Right lobe of liver (tissue), 6 donors: ENCODE measurements around the gene MARVELD1. TPM values are rescaled to one million over a fixed set of nuclear protein-coding genes. Genes with fewer than 3 reads are reported as not detected.

Experiments
- ATAC-seq, 4 donors: fragments of 200-7000 bp; cut with Tn5 transposase; one replicate each; pipeline ENCODE4 v1.9.1; 2020; ENCODE audit warnings: mild to moderate bottlenecking in 4 of 4, moderate library complexity in 4 of 4
- DNase-seq, 3 donors: peaks; one replicate each; pipeline ENCODE4 v3.0.0-alpha.2; 2020
- H3K27ac ChIP-seq, 3 donors: fragments of 200-600 bp; one replicate each; pipeline ENCODE4 v1.8.0; 2022
- H3K27me3 ChIP-seq, 2 donors: fragments of 200-600 bp; one replicate each; pipeline ENCODE4 v1.8.0; 2022
- H3K36me3 ChIP-seq, 4 donors: fragments of 200-600 bp; sonication (generic) in 1 of 4; one replicate each; pipeline versions ENCODE4 v1.5.1 to v1.8.0; 2017 to 2022; ENCODE audit warnings: control low read depth in 1 of 4
- H3K4me1 ChIP-seq, 4 donors: fragments of 200-600 bp; sonication (generic) in 1 of 4; one replicate each; pipeline versions ENCODE4 v1.5.1 to v1.8.0; 2017 to 2022; ENCODE audit warnings: control low read depth in 1 of 4
- H3K4me3 ChIP-seq, 3 donors: fragments of 200-600 bp; one replicate each; pipeline ENCODE4 v1.8.0; 2022
- H3K9me3 ChIP-seq, 4 donors: fragments of 200-600 bp; sonication (generic) in 1 of 4; one replicate each; pipeline versions ENCODE4 v1.5.1 to v1.8.0; 2017 to 2022; ENCODE audit warnings: control low read depth in 1 of 4
- POLR2A ChIP-seq: fragments of 450-650 bp; IDR thresholded peaks from one replicate; pipeline ENCODE4 v1.6.1; 2017; ENCODE audit warnings: antibody characterized with exemption, mild to moderate bottlenecking
- WGBS: methylation state at CpG from one replicate; pipeline ENCODE4 v1.1.6; 2018; ENCODE audit warnings: low coverage, low lambda C conversion rate; ENCODE audit not compliant: insufficient coverage; ENCODE audit errors: missing lambda C conversion rate; 5-methylcytosine and 5-hydroxymethylcytosine counted together
- intact Hi-C, 2 donors: fragments of 100-400 bp; cut with DNase I; formaldehyde crosslinking; loops; one replicate each; pipeline versions ENCODE4 v1.11.2 to v1.14.1; 2022
- total RNA-seq, 6 experiments: library from RNA; depleted of rRNA in 2 of 6; stranded (reverse); fragments of >200 nt in 2 of 6; fragmentation: NEBNext Ultra II Directional in 3 of 6; extraction: Animal tissue kit (Norgen Biotek cat#: 25700) in 3 of 6; gene quantifications; one replicate each; pipeline versions ENCODE4 v1.1.0 to v1.2.4, GENCODE V29; 2016 to 2023
- TF ChIP-seq, protein P1 (sequence below), 4 donors: fragments of 200-600 bp in 3 of 4; fragments of 450-650 bp in 1 of 4; IDR thresholded peaks; one replicate each; pipeline versions ENCODE4 v1.5.1 to v1.8.0; 2016 to 2022; ENCODE audit warnings: antibody characterized with exemption in 4 of 4, mild to moderate bottlenecking in 2 of 4
- donor health status: DM: no; HTN: yes; CAD: no.
- donor health status: DM: no; HTN: no; CAD: no.
- donor health status: DM: no; HTN: no; CAD: no.
- donor health status: DM: no; HTN: yes; CAD: no.
- donor health status: DM: no; HTN: yes; CAD: no.

MARVELD1 gene
- total RNA-seq, 6 experiments from 2014 or later = 1.5 to 3.1 (median 2.3) TPM

DNA sequence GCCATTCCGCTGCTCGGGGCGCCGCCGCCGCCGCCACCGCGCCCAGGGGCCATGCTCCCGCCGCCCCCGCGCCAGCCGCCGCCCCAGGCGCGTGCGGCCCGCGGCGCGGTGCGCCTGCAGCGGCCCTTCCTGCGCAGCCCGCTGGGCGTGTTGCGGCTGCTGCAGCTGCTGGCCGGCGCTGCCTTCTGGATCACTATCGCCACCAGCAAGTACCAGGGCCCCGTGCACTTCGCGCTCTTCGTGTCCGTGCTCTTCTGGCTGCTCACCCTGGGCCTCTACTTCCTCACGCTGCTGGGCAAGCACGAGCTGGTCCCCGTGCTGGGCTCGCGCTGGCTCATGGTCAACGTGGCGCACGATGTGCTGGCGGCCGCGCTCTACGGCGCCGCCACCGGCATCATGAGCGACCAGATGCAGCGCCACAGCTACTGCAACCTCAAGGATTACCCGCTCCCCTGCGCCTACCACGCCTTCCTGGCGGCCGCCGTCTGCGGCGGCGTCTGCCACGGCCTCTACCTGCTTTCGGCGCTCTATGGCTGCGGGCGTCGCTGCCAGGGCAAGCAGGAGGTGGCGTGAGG lies 383 bp downstream of the MARVELD1 start:
- H3K4me1 ChIP-seq = peaks cover 0 to 12% (median under 1%) of the 10 kb centered on the region in 4 donors
- no CpG with 5 or more reads among the region's 69 CpGs for WGBS
- DNase-seq (peak; percentile 79 to 81 (median 80)), ATAC-seq (peak; percentile 67 to 79 (median 74))
- TF ChIP-seq POLR2A = peak; percentile 50
- TF ChIP-seq, protein P1, sequence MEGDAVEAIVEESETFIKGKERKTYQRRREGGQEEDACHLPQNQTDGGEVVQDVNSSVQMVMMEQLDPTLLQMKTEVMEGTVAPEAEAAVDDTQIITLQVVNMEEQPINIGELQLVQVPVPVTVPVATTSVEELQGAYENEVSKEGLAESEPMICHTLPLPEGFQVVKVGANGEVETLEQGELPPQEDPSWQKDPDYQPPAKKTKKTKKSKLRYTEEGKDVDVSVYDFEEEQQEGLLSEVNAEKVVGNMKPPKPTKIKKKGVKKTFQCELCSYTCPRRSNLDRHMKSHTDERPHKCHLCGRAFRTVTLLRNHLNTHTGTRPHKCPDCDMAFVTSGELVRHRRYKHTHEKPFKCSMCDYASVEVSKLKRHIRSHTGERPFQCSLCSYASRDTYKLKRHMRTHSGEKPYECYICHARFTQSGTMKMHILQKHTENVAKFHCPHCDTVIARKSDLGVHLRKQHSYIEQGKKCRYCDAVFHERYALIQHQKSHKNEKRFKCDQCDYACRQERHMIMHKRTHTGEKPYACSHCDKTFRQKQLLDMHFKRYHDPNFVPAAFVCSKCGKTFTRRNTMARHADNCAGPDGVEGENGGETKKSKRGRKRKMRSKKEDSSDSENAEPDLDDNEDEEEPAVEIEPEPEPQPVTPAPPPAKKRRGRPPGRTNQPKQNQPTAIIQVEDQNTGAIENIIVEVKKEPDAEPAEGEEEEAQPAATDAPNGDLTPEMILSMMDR (IDR thresholded peaks at IDR 0.05) = peak; percentile 14 to 42 (median 24)
- peak overlapping the region; percentile 42 to 76 (median 73) for H3K27ac ChIP-seq
- H3K36me3 ChIP-seq = no peaks in the 10 kb centered on the region
- no peaks in the 10 kb centered on the region for H3K27me3 ChIP-seq
- intact Hi-C loops = no loop called here
- no peaks in the 10 kb centered on the region for H3K9me3 ChIP-seq
- peak overlapping the region; percentile 49 to 54 (median 51) for H3K4me3 ChIP-seq

DNA sequence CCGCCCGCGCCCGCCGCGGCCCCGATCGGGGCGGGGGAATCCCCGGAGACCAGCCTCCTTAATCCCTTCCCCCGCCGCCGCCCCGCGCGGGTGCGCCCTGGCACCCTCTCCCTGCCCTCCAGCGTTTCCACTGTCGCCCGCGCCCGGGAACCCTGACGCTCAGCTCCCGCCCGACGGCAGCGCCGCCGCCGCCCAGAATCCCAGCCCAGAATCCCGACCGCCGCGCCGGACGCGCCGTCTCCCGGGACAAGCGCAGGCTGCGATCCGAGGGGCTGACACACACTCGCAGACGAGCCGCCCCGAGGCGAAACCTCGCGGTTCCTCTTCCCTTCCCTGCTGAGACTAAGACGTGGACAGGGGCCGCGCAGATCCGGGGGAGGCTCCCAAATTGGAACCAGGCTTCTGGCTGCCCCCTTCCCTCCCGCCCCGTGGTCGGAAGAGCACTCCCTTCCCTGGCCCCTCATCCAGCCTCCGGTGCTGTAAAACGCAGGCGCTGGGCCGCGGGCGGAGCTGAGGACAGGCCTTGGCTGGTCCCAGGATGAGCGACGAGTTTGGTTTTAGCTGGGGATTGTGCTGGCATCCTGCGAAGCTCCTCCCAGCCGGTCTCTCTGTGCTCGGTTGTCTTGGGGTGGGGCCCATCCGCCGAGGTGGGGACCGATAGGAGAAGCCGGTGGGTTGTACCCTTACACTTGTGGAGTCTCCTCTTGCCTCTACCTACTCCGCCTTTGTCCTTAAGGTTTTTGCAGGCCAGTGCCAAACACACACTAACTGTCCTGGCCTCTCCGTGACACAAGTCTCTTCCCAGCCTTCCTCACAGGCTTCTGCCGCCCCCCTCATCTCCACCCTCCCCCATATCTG lies 1.1 kb downstream of the MARVELD1 start:
- TF ChIP-seq, protein P1 (IDR thresholded peaks at IDR 0.05) = peak in 1 of 4 donors; percentile 3
- no peak for TF ChIP-seq POLR2A
- Histone ChIP-seq H3K27ac (peak overlapping the region; percentile 42 to 76 (median 73)), H3K27me3 (no peaks in the 10 kb centered on the region), H3K36me3 (no peaks in the 10 kb centered on the region), H3K4me3 (peak overlapping the region; percentile 49 to 54 (median 51)), H3K4me1 (peaks cover 0 to 15% (median 2%) of the 10 kb centered on the region in 4 donors), H3K9me3 (no peaks in the 10 kb centered on the region)
- 22% methylated on average over 15 of the region's 74 CpGs for WGBS
- intact Hi-C loops = no loop called here
- DNase-seq = peak; percentile 51 to 67 (median 55)
- peak; percentile 1 to 26 (median 16) for ATAC-seq

DNA sequence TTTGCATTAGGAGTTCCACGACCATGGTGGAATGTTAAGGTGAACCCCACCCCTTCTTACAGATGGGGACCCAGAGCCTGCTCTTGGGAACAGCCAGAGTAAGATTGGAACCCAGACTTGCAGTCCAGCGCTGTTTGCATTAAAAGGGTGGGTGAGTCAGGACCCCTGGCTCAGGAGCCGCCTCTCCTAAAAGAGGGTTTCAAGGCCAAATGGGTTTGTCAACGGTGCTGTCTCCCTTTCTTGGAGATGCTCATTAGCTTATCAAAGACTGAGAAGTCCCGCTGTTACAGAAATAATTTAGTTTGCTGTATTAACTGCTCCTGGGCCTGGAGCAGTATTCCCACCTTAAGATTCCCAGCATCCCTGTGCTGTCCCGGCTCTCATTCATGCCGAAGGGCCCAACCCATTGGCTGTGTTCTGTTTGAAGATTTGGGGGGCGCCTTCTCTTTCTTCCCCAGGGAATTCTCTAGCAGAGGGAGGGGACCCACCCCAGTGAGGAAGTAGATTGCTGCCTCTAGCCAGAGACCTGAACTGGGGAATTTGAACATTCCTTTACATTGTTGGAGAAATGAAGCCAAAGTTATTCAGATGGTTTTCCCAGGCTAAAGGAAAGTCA lies 1.8 kb downstream of the MARVELD1 start:
- WGBS = 79% methylated on average over 5 of the region's 8 CpGs
- H3K9me3 ChIP-seq = no peaks in the 10 kb centered on the region
- peak overlapping the region in 1 of 3 donors; percentile 54 for H3K4me3 ChIP-seq
- H3K27me3 ChIP-seq = no peaks in the 10 kb centered on the region
- no peak for TF ChIP-seq POLR2A
- TF ChIP-seq, protein P1 (IDR thresholded peaks at IDR 0.05) = no peak
- peaks cover 0 to 15% (median 2%) of the 10 kb centered on the region in 4 donors for H3K4me1 ChIP-seq
- ATAC-seq = no peak
- peak in 1 of 3 donors; percentile 22 for DNase-seq
- no peaks in the 10 kb centered on the region for H3K36me3 ChIP-seq
- intact Hi-C loops = no loop called here
- peak overlapping the region in 1 of 3 donors; percentile 42 for H3K27ac ChIP-seq

DNA sequence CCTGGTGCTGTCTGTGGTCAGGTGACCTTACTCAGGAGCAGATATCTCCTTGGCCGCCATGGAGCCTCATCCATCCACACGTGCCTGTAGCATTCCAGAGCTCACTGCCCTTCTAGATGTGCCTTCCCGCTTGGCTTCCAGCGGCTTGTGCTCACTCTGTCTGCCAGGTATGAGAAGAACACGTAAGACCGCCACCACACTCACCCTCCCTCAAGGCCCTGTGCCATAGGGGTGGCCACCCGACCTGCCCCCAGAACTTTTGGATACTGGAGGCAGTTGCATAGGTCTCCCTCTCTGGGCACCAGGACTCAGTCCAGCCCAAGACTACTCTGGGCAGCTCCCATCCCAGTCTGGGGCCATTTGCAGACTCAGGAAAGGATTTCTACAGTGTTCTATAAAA lies 4.1 kb downstream of the MARVELD1 start:
- Histone ChIP-seq H3K27me3 (no peaks in the 10 kb centered on the region), H3K4me3 (no peak overlapping the region), H3K36me3 (no peaks in the 10 kb centered on the region), H3K4me1 (peaks cover 0 to 15% (median 2%) of the 10 kb centered on the region in 4 donors), H3K27ac (peak overlapping the region in 1 of 3 donors; percentile 59), H3K9me3 (no peaks in the 10 kb centered on the region)
- TF ChIP-seq, protein P1 (IDR thresholded peaks at IDR 0.05) = no peak
- no peak for TF ChIP-seq POLR2A
- ATAC-seq (no peak), DNase-seq (peak in 1 of 3 donors; percentile 44)
- 95% methylated on average over 7 of the region's 7 CpGs for WGBS
- intact Hi-C loops = no loop called here
